Measurements from ENCODE around the gene NPIPB2.

DNA sequence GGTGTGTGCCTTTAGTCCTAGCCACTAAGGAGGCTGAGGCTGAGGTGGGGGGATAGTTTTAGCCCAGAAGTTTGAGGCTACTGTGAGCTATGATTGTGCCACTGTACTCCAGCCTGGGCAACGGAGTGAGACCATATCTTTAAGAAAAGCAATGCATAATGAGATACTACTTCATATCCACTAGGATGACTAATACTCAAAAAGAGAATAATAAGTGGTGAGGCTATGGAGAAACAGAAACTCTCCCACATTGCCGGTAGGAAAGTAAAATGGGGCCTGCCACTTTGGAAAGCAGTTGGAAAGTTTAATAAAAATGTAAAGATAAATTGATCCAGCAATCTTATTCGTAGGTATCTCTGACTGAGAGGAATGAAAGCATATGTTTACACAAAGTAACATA is 4.6 kb upstream of the NPIPB2 start:
- no peak for TF ChIP-seq CTCF (IDR thresholded peaks at IDR 0.05)
- no peak for TF ChIP-seq POLR2A (IDR thresholded peaks at IDR 0.05)
- TF ChIP-seq EP300 (IDR thresholded peaks at IDR 0.05; ENCODE audit: low read depth) = no peak
